ENCODE measurements around the gene NUP62. TPM values are rescaled to one million over a fixed set of nuclear protein-coding genes. Genes with fewer than 3 reads are reported as not detected.

The NUP62 gene
- total RNA-seq, 5 donors from 2014 or later (not counting 1 experiment from before 2014, with no cell fraction given): 36.2 to 67.5 (median 59.5) TPM

DNA sequence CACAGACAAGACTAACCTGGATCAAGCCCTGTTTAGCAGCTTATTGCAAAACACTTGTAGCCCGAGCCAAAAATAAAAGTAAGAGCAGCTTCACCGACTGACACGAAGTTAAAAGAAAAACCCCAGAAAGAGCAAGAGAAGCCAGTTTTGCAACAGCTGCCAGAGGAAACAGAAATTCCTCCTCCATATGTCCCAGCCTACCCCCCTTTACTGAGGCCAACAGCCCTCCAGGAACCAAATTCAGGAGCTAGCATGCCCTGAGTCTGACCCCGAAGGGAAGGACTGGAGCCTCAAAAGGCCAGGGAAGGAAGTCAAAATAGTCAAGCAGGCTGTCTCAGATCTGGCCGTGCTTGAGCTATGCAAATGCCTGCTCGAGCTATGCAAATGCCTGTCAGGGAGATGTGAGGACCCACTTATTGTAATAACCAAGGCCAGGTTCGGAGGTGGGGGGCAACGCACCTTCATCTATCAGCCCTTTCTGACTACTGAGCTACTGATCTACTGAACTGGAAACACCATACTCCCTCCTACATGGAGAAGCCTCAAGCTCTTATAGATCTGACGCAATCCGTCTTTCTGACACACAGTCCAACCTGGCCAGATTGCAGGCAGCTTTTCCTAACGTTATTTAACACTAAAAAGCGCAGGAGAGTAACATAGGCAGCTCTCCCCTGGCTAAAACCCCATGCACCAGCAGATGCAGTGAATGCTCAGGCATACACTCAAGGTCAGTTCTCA, 25.0 kb upstream of the NUP62 start:
- 35% methylated on average over 12 of the region's 12 CpGs for WGBS (ENCODE audit: insufficient coverage)
- ChIA-PET CTCF (no interaction called here), POLR2A (interaction anchor here in 1 of 2 donors (0.7 kb wide), 1 partner anchor 1467 kb away, joined by 7 read pairs; no protein-coding TSS in a partner anchor)
- no peak overlapping the region for H3K4me3 Mint-ChIP-seq
- no peak for ATAC-seq (replicated peaks in 1 of 4)
- peaks cover 26 to 33% of the 10 kb centered on the region in 2 donors for H3K27me3 Mint-ChIP-seq
- no peak overlapping the region for H3K27ac Mint-ChIP-seq
- Histone ChIP-seq H3K27me3 (replicated peaks in 1 of 2; ENCODE audit: control insufficient read depth in 2 of 2, extremely low read depth in 1 of 2, insufficient read depth in 2 of 2, low read length in 1 of 2) (peaks cover 0 to 46% of the 10 kb centered on the region in 2 experiments), H3K9me3 (no peaks in the 10 kb centered on the region), H3K36me3 (ENCODE audit: control insufficient read depth in 2 of 2, extremely low read depth in 1 of 2, insufficient read depth in 1 of 2, low read length in 1 of 2) (no peaks in the 10 kb centered on the region), H3K4me3 (ENCODE audit: control insufficient read depth in 1 of 2, extremely low read depth in 1 of 2, low read length in 1 of 2) (no peak overlapping the region), H3K27ac (ENCODE audit: low read length) (no peak overlapping the region), H3K4me1 (ENCODE audit: control insufficient read depth in 1 of 2, extremely low read depth in 1 of 2, insufficient read depth in 2 of 2, low read length in 2 of 2) (no peaks in the 10 kb centered on the region)
- no peaks in the 10 kb centered on the region for H3K36me3 Mint-ChIP-seq
- H3K4me1 Mint-ChIP-seq: peaks cover 2 to 6% (median 6%) of the 10 kb centered on the region in 3 donors
- no peak for DNase-seq
- H3K9me3 Mint-ChIP-seq: no peaks in the 10 kb centered on the region

DNA sequence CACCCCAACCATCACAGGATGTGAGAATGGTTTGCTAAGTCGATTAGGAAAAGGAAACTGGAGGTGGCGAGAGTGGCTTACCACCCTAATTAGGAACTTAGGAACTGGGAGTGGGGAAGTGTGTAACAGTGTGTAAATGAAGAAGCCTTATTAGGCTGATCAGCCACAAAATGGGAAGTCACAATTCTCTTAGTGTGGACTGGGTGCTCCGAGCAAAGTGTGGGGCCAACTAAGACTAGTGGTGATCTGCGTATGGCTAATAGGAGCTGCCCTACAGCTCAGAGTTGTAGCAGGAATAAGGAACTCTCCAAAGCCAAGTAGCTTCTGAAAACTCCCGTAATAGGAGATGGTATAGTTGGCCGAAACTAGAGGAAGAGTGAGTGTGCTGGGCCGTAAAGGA, 24.1 kb upstream of the NUP62 start:
- POLR2A ChIA-PET: no interaction called here
- Mint-ChIP-seq H3K27ac (no peak overlapping the region), H3K27me3 (peaks cover 26 to 33% of the 10 kb centered on the region in 2 donors), H3K4me3 (no peak overlapping the region), H3K36me3 (no peaks in the 10 kb centered on the region), H3K9me3 (no peaks in the 10 kb centered on the region), H3K4me1 (peaks cover 2 to 6% (median 6%) of the 10 kb centered on the region in 3 donors)
- Histone ChIP-seq H3K4me1 (ENCODE audit: control insufficient read depth in 1 of 2, extremely low read depth in 1 of 2, insufficient read depth in 2 of 2, low read length in 2 of 2) (no peaks in the 10 kb centered on the region), H3K4me3 (ENCODE audit: control insufficient read depth in 1 of 2, extremely low read depth in 1 of 2, low read length in 1 of 2) (no peak overlapping the region), H3K9me3 (no peaks in the 10 kb centered on the region), H3K27ac (ENCODE audit: low read length) (no peak overlapping the region), H3K36me3 (ENCODE audit: control insufficient read depth in 2 of 2, extremely low read depth in 1 of 2, insufficient read depth in 1 of 2, low read length in 1 of 2) (no peaks in the 10 kb centered on the region), H3K27me3 (replicated peaks in 1 of 2; ENCODE audit: control insufficient read depth in 2 of 2, extremely low read depth in 1 of 2, insufficient read depth in 2 of 2, low read length in 1 of 2) (peaks cover 0 to 47% of the 10 kb centered on the region in 2 experiments)
- CTCF ChIA-PET: no interaction called here
- DNase-seq: no peak
- ATAC-seq (replicated peaks in 1 of 4): no peak
- 73% methylated on average over 3 of the region's 7 CpGs for WGBS (ENCODE audit: insufficient coverage)

DNA sequence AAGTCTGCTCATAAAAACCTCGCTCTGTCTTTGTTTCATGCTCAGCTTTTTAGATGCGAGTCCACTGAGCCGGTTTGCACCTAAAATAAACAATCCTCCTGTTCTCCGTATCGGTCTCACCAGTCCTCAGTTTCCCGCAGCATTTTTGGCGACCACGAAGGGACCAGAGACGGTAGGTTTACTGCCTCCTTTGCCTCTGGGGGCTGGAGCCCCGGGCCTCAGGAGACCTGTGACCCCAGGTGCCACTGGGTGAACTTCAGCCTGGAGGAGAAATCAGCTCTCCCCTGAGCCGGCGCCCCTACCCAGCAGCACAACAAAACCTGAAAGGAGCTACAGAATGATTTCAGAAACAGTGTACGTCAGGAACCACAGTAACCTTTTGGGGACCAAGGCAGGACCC, 23.6 kb upstream of the NUP62 start:
- H3K27me3 Mint-ChIP-seq: peaks cover 23 to 30% of the 10 kb centered on the region in 2 donors
- POLR2A ChIA-PET: no interaction called here
- no peak overlapping the region for H3K4me3 Mint-ChIP-seq
- Histone ChIP-seq H3K27ac (ENCODE audit: low read length) (no peak overlapping the region), H3K27me3 (replicated peaks in 1 of 2; ENCODE audit: control insufficient read depth in 2 of 2, extremely low read depth in 1 of 2, insufficient read depth in 2 of 2, low read length in 1 of 2) (peaks cover 0 to 46% of the 10 kb centered on the region in 2 experiments), H3K4me1 (ENCODE audit: control insufficient read depth in 1 of 2, extremely low read depth in 1 of 2, insufficient read depth in 2 of 2, low read length in 2 of 2) (no peaks in the 10 kb centered on the region), H3K36me3 (ENCODE audit: control insufficient read depth in 2 of 2, extremely low read depth in 1 of 2, insufficient read depth in 1 of 2, low read length in 1 of 2) (no peaks in the 10 kb centered on the region), H3K4me3 (ENCODE audit: control insufficient read depth in 1 of 2, extremely low read depth in 1 of 2, low read length in 1 of 2) (no peak overlapping the region), H3K9me3 (no peaks in the 10 kb centered on the region)
- 82% methylated on average over 10 of the region's 13 CpGs for WGBS (ENCODE audit: insufficient coverage)
- H3K27ac Mint-ChIP-seq: no peak overlapping the region
- CTCF ChIA-PET: no interaction called here
- ATAC-seq (replicated peaks in 1 of 4) (no peak), DNase-seq (no peak)
- H3K9me3 Mint-ChIP-seq: no peaks in the 10 kb centered on the region
- H3K36me3 Mint-ChIP-seq: no peaks in the 10 kb centered on the region
- H3K4me1 Mint-ChIP-seq: peaks cover 2 to 6% (median 6%) of the 10 kb centered on the region in 3 donors

DNA sequence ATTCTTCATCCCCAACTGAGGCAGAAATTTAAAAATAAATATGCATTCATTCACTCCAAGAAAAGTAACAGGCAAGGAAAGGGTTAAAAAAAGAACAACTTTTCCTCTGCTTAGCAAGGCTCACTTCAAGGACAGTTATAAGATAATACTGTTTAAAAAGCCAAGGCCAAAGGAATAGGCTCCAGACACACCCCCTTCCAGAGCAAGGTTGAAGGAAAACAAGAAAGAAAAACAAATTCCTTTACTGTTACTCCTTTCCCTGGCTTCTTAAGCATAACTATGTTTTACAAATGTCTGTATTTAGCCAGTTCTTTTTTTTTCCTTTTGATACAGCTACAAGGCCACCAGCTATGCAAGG, 23.2 kb upstream of the NUP62 start:
- ChIA-PET POLR2A (no interaction called here), CTCF (no interaction called here)
- ATAC-seq (replicated peaks in 1 of 4): no peak

GRCh38 chr19:49951806-49952478, 22.6 kb upstream of the NUP62 start:
- H3K27ac Mint-ChIP-seq: no peak overlapping the region

More for the DNA sequence above, 23.2 kb upstream of the NUP62 start:
- Histone ChIP-seq H3K4me3 (ENCODE audit: control insufficient read depth in 1 of 2, extremely low read depth in 1 of 2, low read length in 1 of 2) (no peak overlapping the region), H3K4me1 (ENCODE audit: control insufficient read depth in 1 of 2, extremely low read depth in 1 of 2, insufficient read depth in 2 of 2, low read length in 2 of 2) (no peaks in the 10 kb centered on the region), H3K36me3 (ENCODE audit: control insufficient read depth in 2 of 2, extremely low read depth in 1 of 2, insufficient read depth in 1 of 2, low read length in 1 of 2) (no peaks in the 10 kb centered on the region), H3K9me3 (no peaks in the 10 kb centered on the region), H3K27ac (ENCODE audit: low read length) (no peak overlapping the region), H3K27me3 (replicated peaks in 1 of 2; ENCODE audit: control insufficient read depth in 2 of 2, extremely low read depth in 1 of 2, insufficient read depth in 2 of 2, low read length in 1 of 2) (peaks cover 0 to 46% of the 10 kb centered on the region in 2 experiments)
- H3K27me3 Mint-ChIP-seq: peaks cover 23 to 28% of the 10 kb centered on the region in 2 donors
- H3K36me3 Mint-ChIP-seq: no peaks in the 10 kb centered on the region
- H3K4me3 Mint-ChIP-seq: no peak overlapping the region
- no peak overlapping the region for H3K27ac Mint-ChIP-seq
- peaks cover 2 to 6% (median 6%) of the 10 kb centered on the region in 3 donors for H3K4me1 Mint-ChIP-seq
- no peaks in the 10 kb centered on the region for H3K9me3 Mint-ChIP-seq
- DNase-seq: no peak

GRCh38 chr19:49950956-49951526, 21.7 kb upstream of the NUP62 start:
- peaks cover 2 to 6% (median 6%) of the 10 kb centered on the region in 3 donors for H3K4me1 Mint-ChIP-seq
- no peaks in the 10 kb centered on the region for H3K36me3 ChIP-seq (ENCODE audit: control insufficient read depth in 2 of 2, extremely low read depth in 1 of 2, insufficient read depth in 1 of 2, low read length in 1 of 2)
- H3K9me3 Mint-ChIP-seq: no peaks in the 10 kb centered on the region
- no peaks in the 10 kb centered on the region for H3K4me1 ChIP-seq (ENCODE audit: control insufficient read depth in 1 of 2, extremely low read depth in 1 of 2, insufficient read depth in 2 of 2, low read length in 2 of 2)
- peaks cover 0 to 59% of the 10 kb centered on the region in 2 experiments for H3K27me3 ChIP-seq (replicated peaks in 1 of 2; ENCODE audit: control insufficient read depth in 2 of 2, extremely low read depth in 1 of 2, insufficient read depth in 2 of 2, low read length in 1 of 2)
- DNase-seq (no peak), ATAC-seq (replicated peaks in 1 of 4) (no peak)
- H3K4me3 ChIP-seq (ENCODE audit: control insufficient read depth in 1 of 2, extremely low read depth in 1 of 2, low read length in 1 of 2): no peak overlapping the region
- no peak overlapping the region for H3K4me3 Mint-ChIP-seq
- 81% methylated on average over 11 of the region's 13 CpGs for WGBS (ENCODE audit: insufficient coverage)
- H3K27me3 Mint-ChIP-seq: peaks cover 26 to 28% of the 10 kb centered on the region in 2 donors
- H3K27ac Mint-ChIP-seq: no peak overlapping the region
- H3K27ac ChIP-seq (ENCODE audit: low read length): no peak overlapping the region
- ChIA-PET POLR2A (no interaction called here), CTCF (interaction anchor here in 1 of 2 donors (0.6 kb wide), 2 partner anchors 100 to 1777 kb away, joined by 3 to 5 read pairs; no protein-coding TSS in a partner anchor)
- H3K36me3 Mint-ChIP-seq: no peaks in the 10 kb centered on the region
- H3K9me3 ChIP-seq: no peaks in the 10 kb centered on the region

More at GRCh38 chr19:49951806-49952478, 22.6 kb upstream of the NUP62 start:
- Mint-ChIP-seq H3K9me3 (no peaks in the 10 kb centered on the region), H3K36me3 (no peaks in the 10 kb centered on the region), H3K4me3 (no peak overlapping the region), H3K4me1 (peaks cover 2 to 6% (median 6%) of the 10 kb centered on the region in 3 donors), H3K27me3 (peaks cover 23 to 28% of the 10 kb centered on the region in 2 donors)
- DNase-seq: no peak
- no peaks in the 10 kb centered on the region for H3K4me1 ChIP-seq (ENCODE audit: control insufficient read depth in 1 of 2, extremely low read depth in 1 of 2, insufficient read depth in 2 of 2, low read length in 2 of 2)
- no peaks in the 10 kb centered on the region for H3K9me3 ChIP-seq
- H3K36me3 ChIP-seq (ENCODE audit: control insufficient read depth in 2 of 2, extremely low read depth in 1 of 2, insufficient read depth in 1 of 2, low read length in 1 of 2): no peaks in the 10 kb centered on the region
- CTCF ChIA-PET: no interaction called here
- POLR2A ChIA-PET: no interaction called here
- ATAC-seq (replicated peaks in 1 of 4): no peak
- 93% methylated on average over 6 of the region's 9 CpGs for WGBS (ENCODE audit: insufficient coverage)
- H3K27ac ChIP-seq (ENCODE audit: low read length): no peak overlapping the region
- peaks cover 0 to 52% of the 10 kb centered on the region in 2 experiments for H3K27me3 ChIP-seq (replicated peaks in 1 of 2; ENCODE audit: control insufficient read depth in 2 of 2, extremely low read depth in 1 of 2, insufficient read depth in 2 of 2, low read length in 1 of 2)
- no peak overlapping the region for H3K4me3 ChIP-seq (ENCODE audit: control insufficient read depth in 1 of 2, extremely low read depth in 1 of 2, low read length in 1 of 2)

All from T-cell (primary cell).